ENCODE measurements around the gene SYNE1. TPM values are rescaled to one million over a fixed set of nuclear protein-coding genes. Genes with fewer than 3 reads are reported as not detected.

SYNE1 gene
- total and polyA plus RNA-seq, 4 donors = 10.2 to 105 (median 24.5) TPM

- Histone ChIP-seq H3K4me3 (ENCODE audit: low read depth in 1 of 3, low read length in 3 of 3) (no peak overlapping the region), H3K27ac (ENCODE audit: low read depth in 1 of 2, low read length in 2 of 2) (no peak overlapping the region), H3K4me1 (ENCODE audit: control insufficient read depth in 4 of 4, insufficient read depth in 4 of 4, low read length in 3 of 4) (no peaks in the 10 kb centered on the region), H3K9me3 (ENCODE audit: control insufficient read depth in 4 of 4, low read length in 3 of 4) (no peaks in the 10 kb centered on the region), H3K36me3 (ENCODE audit: control insufficient read depth in 4 of 4, insufficient read depth in 3 of 4, low read depth in 1 of 4, low read length in 3 of 4) (peaks cover 0 to 21% (median 8%) of the 10 kb centered on the region in 4 donors), H3K27me3 (ENCODE audit: control insufficient read depth in 4 of 4, insufficient read depth in 4 of 4, low read length in 3 of 4) (no peaks in the 10 kb centered on the region), H3K9ac (ENCODE audit: low read depth in 1 of 2, low read length in 2 of 2) (no peak overlapping the region)
- DNase-seq (ENCODE audit: low spot score) = no peak
- TF ChIP-seq REST (IDR thresholded peaks at IDR 0.05) = no peak
- TF ChIP-seq YY1 (IDR thresholded peaks at IDR 0.05) = no peak
- TF ChIP-seq TAF1 (conservative IDR thresholded peaks at IDR 0.05) = no peak
- WGBS = 87% methylated on average over 4 of the region's 4 CpGs
Observed at GRCh38 chr6:152091851-152092341, 545.3 kb downstream of the SYNE1 start.

GRCh38 chr6:152091201-152091600, 546.0 kb downstream of the SYNE1 start:
- TF ChIP-seq GABPA (IDR thresholded peaks at IDR 0.05 in 1 of 2, conservative IDR thresholded peaks at IDR 0.05 in 1 of 2) = no peak
- TF ChIP-seq NR2F2 (IDR thresholded peaks at IDR 0.05) = peak; percentile 47
- no peak for TF ChIP-seq ATF3 (IDR thresholded peaks at IDR 0.05)

GRCh38 chr6:152089992-152090391, 547.2 kb downstream of the SYNE1 start:
- H3K9me3 ChIP-seq (ENCODE audit: control insufficient read depth in 4 of 4, low read length in 3 of 4) = no peaks in the 10 kb centered on the region
- no peak overlapping the region for H3K9ac ChIP-seq (ENCODE audit: low read depth in 1 of 2, low read length in 2 of 2)
- H3K36me3 ChIP-seq (ENCODE audit: control insufficient read depth in 4 of 4, insufficient read depth in 3 of 4, low read depth in 1 of 4, low read length in 3 of 4) = peaks cover 0 to 9% (median 4%) of the 10 kb centered on the region in 4 donors
- H3K27me3 ChIP-seq (ENCODE audit: control insufficient read depth in 4 of 4, insufficient read depth in 4 of 4, low read length in 3 of 4) = no peaks in the 10 kb centered on the region
- WGBS = 95% methylated on average over 7 of the region's 7 CpGs
- H3K4me3 ChIP-seq (ENCODE audit: low read depth in 1 of 3, low read length in 3 of 3) = no peak overlapping the region
- TF ChIP-seq ZBTB33 (IDR thresholded peaks at IDR 0.05) (no peak), ATF3 (IDR thresholded peaks at IDR 0.05) (no peak), GABPA (IDR thresholded peaks at IDR 0.05 in 1 of 2, conservative IDR thresholded peaks at IDR 0.05 in 1 of 2) (no peak), TAF1 (conservative IDR thresholded peaks at IDR 0.05) (no peak), EGR1 (IDR thresholded peaks at IDR 0.05; ENCODE audit: low read depth in 2 of 2) (no peak), YY1 (IDR thresholded peaks at IDR 0.05) (no peak), SP1 (IDR thresholded peaks at IDR 0.05) (no peak), CTCF (IDR thresholded peaks at IDR 0.05; ENCODE audit: low read depth, low read length, missing input control) (no peak), FOXA1 (IDR thresholded peaks at IDR 0.05) (no peak)
- DNase-seq (ENCODE audit: low spot score) = no peak
- no peaks in the 10 kb centered on the region for H3K4me1 ChIP-seq (ENCODE audit: control insufficient read depth in 4 of 4, insufficient read depth in 4 of 4, low read length in 3 of 4)
- no peak overlapping the region for H3K27ac ChIP-seq (ENCODE audit: low read depth in 1 of 2, low read length in 2 of 2)

More at GRCh38 chr6:152091201-152091600, 546.0 kb downstream of the SYNE1 start:
- Histone ChIP-seq H3K27me3 (ENCODE audit: control insufficient read depth in 4 of 4, insufficient read depth in 4 of 4, low read length in 3 of 4) (no peaks in the 10 kb centered on the region), H3K9me3 (ENCODE audit: control insufficient read depth in 4 of 4, low read length in 3 of 4) (no peaks in the 10 kb centered on the region), H3K27ac (ENCODE audit: low read depth in 1 of 2, low read length in 2 of 2) (no peak overlapping the region), H3K9ac (ENCODE audit: low read depth in 1 of 2, low read length in 2 of 2) (no peak overlapping the region), H3K4me1 (ENCODE audit: control insufficient read depth in 4 of 4, insufficient read depth in 4 of 4, low read length in 3 of 4) (no peaks in the 10 kb centered on the region), H3K4me3 (ENCODE audit: low read depth in 1 of 3, low read length in 3 of 3) (no peak overlapping the region), H3K36me3 (ENCODE audit: control insufficient read depth in 4 of 4, insufficient read depth in 3 of 4, low read depth in 1 of 4, low read length in 3 of 4) (peaks cover 0 to 17% (median 8%) of the 10 kb centered on the region in 4 donors)
- 77% methylated on average over 2 of the region's 2 CpGs for WGBS
- no peak for DNase-seq (ENCODE audit: low spot score)
